H1 (cell line): ENCODE measurements around the gene HACL1. TPM values are rescaled to one million over a fixed set of nuclear protein-coding genes. Genes with fewer than 3 reads are reported as not detected.

Experiments
- CTCF ChIA-PET: fragments of 300-600 bp; sonication (Branson Sonifier 250); formaldehyde crosslinking; loops from one replicate; lab custom pipeline; 2021; ENCODE audit not compliant: partially characterized antibody; lab: Charles Lee
- POLR2A ChIA-PET: fragments of 300-600 bp; sonication (Branson Sonifier 250); formaldehyde crosslinking; loops from one replicate; lab custom pipeline; 2021; ENCODE audit warnings: inconsistent platforms; ENCODE audit not compliant: partially characterized antibody; lab: Charles Lee
- DNase-seq, 2 experiments: peaks; one replicate each; pipeline versions ENCODE4 v3.0.0 to v3.0.0-alpha.2; 2010 to 2022; ENCODE audit warnings: low spot score in 2 of 2, low read depth in 1 of 2, mixed read lengths in 1 of 2
- FAIRE-seq: peaks from 2 replicates; lab custom pipeline; 2011; peaks lifted over from hg19 to GRCh38; lab: Jason Lieb, UNC
- H2AFZ ChIP-seq: 2 replicates; pipeline ENCODE4 v1.8.1; 2012; ENCODE audit warnings: low read length, inconsistent platforms
- H2AK5ac ChIP-seq: 2 replicates; pipeline ENCODE4 v1.6.1; 2013; ENCODE audit warnings: low read depth, low read length
- H2BK120ac ChIP-seq: replicated peaks from 2 replicates; pipeline ENCODE3; 2013; ENCODE audit warnings: low read depth, low read length, inconsistent platforms
- H2BK12ac ChIP-seq: 2 replicates; pipeline ENCODE4 v1.6.1; 2013; ENCODE audit warnings: low read depth, low read length
- H2BK15ac ChIP-seq: 2 replicates; pipeline ENCODE4 v1.6.1; 2013; ENCODE audit warnings: low read length
- H2BK20ac ChIP-seq: 2 replicates; pipeline ENCODE4 v1.6.1; 2013; ENCODE audit warnings: low read length
- H2BK5ac ChIP-seq: 2 replicates; pipeline ENCODE4 v1.6.1; 2013; ENCODE audit warnings: low read depth, low read length
- H3K14ac ChIP-seq: 2 replicates; pipeline ENCODE4 v1.6.1; 2013; ENCODE audit warnings: inconsistent platforms; ENCODE audit not compliant: insufficient read length
- H3K18ac ChIP-seq: 2 replicates; pipeline ENCODE4 v1.6.1; 2013; ENCODE audit warnings: low read length; ENCODE audit errors: extremely low read depth
- H3K23ac ChIP-seq: 2 replicates; pipeline ENCODE4 v1.6.1; 2013; ENCODE audit warnings: inconsistent platforms; ENCODE audit not compliant: insufficient read length
- H3K23me2 ChIP-seq: 2 replicates; pipeline ENCODE4 v1.6.1; 2013; ENCODE audit warnings: low read depth, low read length
- H3K27ac ChIP-seq: 2 replicates; pipeline ENCODE4 v1.6.1; 2011; ENCODE audit warnings: low read depth, low read length, inconsistent platforms
- H3K27me3 ChIP-seq, 4 experiments: replicated peaks in 1 of 4; 1 replicate in 1 of 4; 2 replicates in 3 of 4; pipeline versions ENCODE4 v1.6.1 to v1.8.1; 2011 to 2013; ENCODE audit warnings: low read length in 3 of 4, mild to moderate bottlenecking in 3 of 4, inconsistent platforms in 2 of 4, mixed read lengths in 2 of 4, moderate library complexity in 1 of 4; ENCODE audit not compliant: control insufficient read depth in 3 of 4, insufficient read depth in 3 of 4; ENCODE audit errors: extremely low read depth in 1 of 4
- H3K36me3 ChIP-seq, 4 experiments: 2 replicates each; pipeline versions ENCODE4 v1.6.1 to v1.8.1; 2011 to 2013; ENCODE audit warnings: mild to moderate bottlenecking in 4 of 4, low read length in 3 of 4, moderate library complexity in 2 of 4, control low read depth in 1 of 4, inconsistent platforms in 1 of 4; ENCODE audit not compliant: insufficient read depth in 4 of 4, control insufficient read depth in 2 of 4
- H3K4ac ChIP-seq: replicated peaks from 2 replicates; pipeline ENCODE3; 2013; ENCODE audit warnings: low read length, low read depth, mixed read lengths, inconsistent platforms; ENCODE audit not compliant: insufficient read length
- H3K4me1 ChIP-seq, 4 experiments: replicated peaks in 1 of 4; 1 replicate in 1 of 4; 2 replicates in 3 of 4; pipeline versions ENCODE4 v1.6.1 to v1.8.1; 2011 to 2013; ENCODE audit warnings: low read length in 3 of 4, inconsistent platforms in 2 of 4, mixed read lengths in 1 of 4; ENCODE audit not compliant: insufficient read depth in 4 of 4, control insufficient read depth in 3 of 4
- H3K4me2 ChIP-seq, 2 experiments: 2 replicates each; pipeline versions ENCODE4 v1.6.1 to v1.8.1; 2011 to 2013; ENCODE audit warnings: low read depth in 2 of 2, low read length in 2 of 2, control low read depth in 1 of 2, inconsistent platforms in 1 of 2, mild to moderate bottlenecking in 1 of 2; ENCODE audit not compliant: insufficient read depth in 1 of 2
- H3K4me3 ChIP-seq, 4 experiments: fragments of 200-600, 300-600 bp in 1 of 4; sonication (generic), shearing (Covaris generic), sonication (Bioruptor Twin) in 1 of 4; 2 replicates each; pipeline versions ENCODE4 v1.5.1 to v1.8.1; 2011 to 2016; ENCODE audit warnings: low read length in 4 of 4, low read depth in 3 of 4, control low read depth in 2 of 4, inconsistent platforms in 2 of 4, mild to moderate bottlenecking in 2 of 4, mixed read lengths in 1 of 4, moderate library complexity in 1 of 4; ENCODE audit not compliant: insufficient read depth in 2 of 4; ENCODE audit errors: extremely low read depth in 1 of 4
- H3K56ac ChIP-seq: replicated peaks from 2 replicates; pipeline ENCODE3; 2013; ENCODE audit warnings: low read depth, mild to moderate bottlenecking, mixed read lengths, low read length, inconsistent platforms; ENCODE audit not compliant: insufficient read length
- H3K79me1 ChIP-seq: 2 replicates; pipeline ENCODE4 v1.6.1; 2013; ENCODE audit warnings: low read depth, low read length, control low read depth
- H3K79me2 ChIP-seq, 2 experiments: 2 replicates each; pipeline versions ENCODE4 v1.6.1 to v1.8.1; 2012 to 2013; ENCODE audit warnings: low read length in 2 of 2, mild to moderate bottlenecking in 2 of 2, inconsistent platforms in 1 of 2; ENCODE audit not compliant: insufficient read depth in 2 of 2, control insufficient read depth in 1 of 2
- H3K9ac ChIP-seq, 4 experiments: replicated peaks in 1 of 4; 1 replicate in 1 of 4; 2 replicates in 3 of 4; pipeline versions ENCODE4 v1.6.1 to v1.8.1; 2011 to 2013; ENCODE audit warnings: low read depth in 3 of 4, low read length in 3 of 4, control low read depth in 2 of 4, mild to moderate bottlenecking in 2 of 4, moderate library complexity in 2 of 4, inconsistent platforms in 1 of 4; ENCODE audit errors: extremely low read depth in 1 of 4
- H3K9me3 ChIP-seq, 2 experiments: 2 replicates each; pipeline versions ENCODE4 v1.6.1 to v1.8.1; 2012 to 2013; ENCODE audit warnings: mild to moderate bottlenecking in 2 of 2, moderate library complexity in 2 of 2, control low read depth in 1 of 2, inconsistent platforms in 1 of 2, low read depth in 1 of 2, low read length in 1 of 2, mixed read lengths in 1 of 2; ENCODE audit not compliant: insufficient read depth in 2 of 2
- H4K20me1 ChIP-seq, 2 experiments: replicated peaks in 1 of 2; 2 replicates each; pipeline versions ENCODE3 to v1.8.1; 2011 to 2013; ENCODE audit warnings: inconsistent platforms in 2 of 2, low read length in 2 of 2, mild to moderate bottlenecking in 1 of 2; ENCODE audit not compliant: insufficient read depth in 2 of 2, control insufficient read depth in 1 of 2
- H4K5ac ChIP-seq: 2 replicates; pipeline ENCODE4 v1.6.1; 2013; ENCODE audit warnings: low read length, low read depth, mixed read lengths, inconsistent platforms; ENCODE audit not compliant: insufficient read length
- H4K8ac ChIP-seq: 2 replicates; pipeline ENCODE4 v1.8.0; 2013; ENCODE audit warnings: mild to moderate bottlenecking, moderate library complexity, low read length, inconsistent platforms; ENCODE audit not compliant: insufficient read depth; ENCODE audit errors: extremely low read depth
- H4K91ac ChIP-seq: replicated peaks from 2 replicates; pipeline ENCODE3; 2013; ENCODE audit warnings: low read length, mixed read lengths, inconsistent platforms; ENCODE audit not compliant: insufficient read length
- BACH1 ChIP-seq: IDR thresholded peaks from 2 replicates; pipeline ENCODE4 v1.6.1; 2012; ENCODE audit warnings: low read length, improper control_type of control experiment
- CBX8 ChIP-seq: fragments of 300-800, 300-1000 bp; sonication (generic); IDR thresholded peaks from 2 replicates; pipeline ENCODE4 v1.7.1; 2016; ENCODE audit warnings: low read depth, low read length, borderline replicate concordance
- CHD1 ChIP-seq: IDR thresholded peaks from 2 replicates; pipeline ENCODE4 v1.6.1; 2012; ENCODE audit warnings: low read depth, low read length, improper control_type of control experiment
- CHD2 ChIP-seq: IDR thresholded peaks from 2 replicates; pipeline ENCODE4 v1.6.1; 2012; ENCODE audit warnings: low read length, improper control_type of control experiment
- CTBP2 ChIP-seq: IDR thresholded peaks from 2 replicates; pipeline ENCODE4 v1.7.0; 2011; ENCODE audit warnings: borderline replicate concordance, mild to moderate bottlenecking, moderate library complexity, mixed read lengths, low read length; ENCODE audit not compliant: insufficient read depth, insufficient read length
- FOSL1 ChIP-seq: IDR thresholded peaks from 2 replicates; pipeline ENCODE4 v1.6.1; 2011; ENCODE audit warnings: mild to moderate bottlenecking, low read depth, low read length, moderate library complexity; ENCODE audit not compliant: insufficient read depth
- HDAC6 ChIP-seq: IDR thresholded peaks from one replicate; pipeline ENCODE4 v1.7.1; 2012; ENCODE audit warnings: low read depth, mild to moderate bottlenecking, inconsistent platforms, low read length, moderate library complexity
- MAFK ChIP-seq: IDR thresholded peaks from 2 replicates; pipeline ENCODE4 v1.6.1; 2012; ENCODE audit warnings: low read depth, mild to moderate bottlenecking, improper control_type of control experiment, low read length
- PHF8 ChIP-seq: fragments of 200-600 bp; sonication (generic); conservative IDR thresholded peaks from 2 replicates; pipeline ENCODE4 v1.7.1; 2012; ENCODE audit warnings: low read depth, mild to moderate bottlenecking, inconsistent platforms, low read length, moderate library complexity
- POLR2A ChIP-seq, 2 experiments: IDR thresholded peaks; 1 replicate in 1 of 2; 2 replicates in 1 of 2; pipeline ENCODE4 v1.6.1; 2011; ENCODE audit warnings: low read depth in 2 of 2, low read length in 2 of 2, mild to moderate bottlenecking in 2 of 2; ENCODE audit errors: control extremely low read depth in 1 of 2
- RAD21 ChIP-seq, 2 experiments: IDR thresholded peaks in 1 of 2; conservative IDR thresholded peaks in 1 of 2; 2 replicates each; pipeline ENCODE4 v1.6.1; 2011; ENCODE audit warnings: low read depth in 2 of 2, low read length in 2 of 2, improper control_type of control experiment in 1 of 2, inconsistent platforms in 1 of 2, mild to moderate bottlenecking in 1 of 2, moderate library complexity in 1 of 2
- SIX5 ChIP-seq: IDR thresholded peaks from 2 replicates; pipeline ENCODE4 v1.6.1; 2011; ENCODE audit warnings: mild to moderate bottlenecking, low read depth, low read length
- TCF12 ChIP-seq: IDR thresholded peaks from 2 replicates; pipeline ENCODE4 v1.6.1; 2011; ENCODE audit warnings: low read depth, mild to moderate bottlenecking, low read length
- WGBS, 2 experiments: shearing (Covaris generic) in 1 of 2; methylation state at CpG; one replicate each; pipeline versions ENCODE4 v1.1.6 to v1.1.7; 2013 to 2015; ENCODE audit warnings: low lambda C conversion rate in 2 of 2, mixed read lengths in 2 of 2, inconsistent platforms in 1 of 2, low coverage in 1 of 2, missing lambda C conversion rate in 1 of 2; ENCODE audit not compliant: insufficient replicate concordance in 2 of 2, insufficient coverage in 1 of 2, insufficient read length in 1 of 2; ENCODE audit errors: extremely low coverage in 1 of 2, missing lambda C conversion rate in 1 of 2; 5-methylcytosine and 5-hydroxymethylcytosine counted together
- polyA plus RNA-seq, 7 experiments: library from polyadenylated mRNA; depleted of rRNA in 3 of 7; stranded (reverse) in 5 of 7; unstranded in 2 of 7; fragments of >200 nt in 5 of 7; fragments of 200-250 nt in 2 of 7; gene quantifications; 1 replicate in 5 of 7; 2 replicates in 1 of 7; 4 replicates in 1 of 7; pipeline versions ENCODE4 v1.2.1 to v1.2.3, GENCODE V29; 2011 to 2013; ENCODE audit warnings: missing spikeins in 2 of 7, mixed read lengths in 2 of 7
- total RNA-seq: library from RNA; stranded (reverse); fragmentation: NEBNext Ultra II Directional; extraction: Animal tissue kit (Norgen Biotek cat#: 25700); gene quantifications from 2 replicates; pipeline ENCODE4 v1.2.1, GENCODE V29; 2021

The HACL1 gene
- total and polyA plus RNA-seq, 2 of the 8 experiments (the other 6 are each of a cell fraction or from before 2014, with no cell fraction given): 38.2 to 46.0 TPM

DNA sequence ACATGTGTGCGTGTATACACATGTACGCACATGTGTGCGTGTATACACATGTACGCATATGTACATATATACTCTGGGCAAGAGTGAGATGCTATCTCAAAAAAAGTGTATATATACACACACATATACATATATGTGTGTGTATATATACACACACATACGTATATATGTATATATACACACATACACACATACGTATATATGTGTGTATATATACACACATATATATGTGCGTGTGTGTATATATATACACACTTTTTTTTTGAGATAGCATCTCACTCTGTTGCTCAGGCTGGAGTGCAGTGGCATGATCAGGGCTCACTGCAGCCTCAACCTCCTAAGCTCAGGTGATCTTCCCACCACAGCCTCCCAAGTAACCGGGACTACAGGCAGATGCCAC lies 8.4 kb downstream of the HACL1 start:
- Histone ChIP-seq H2BK12ac (no peak overlapping the region), H3K9ac (no peak overlapping the region)

More for the DNA sequence above, 8.4 kb downstream of the HACL1 start:
- Histone ChIP-seq H2BK120ac (no peak overlapping the region), H3K4me2 (no peak overlapping the region), H3K9me3 (peaks cover 0 to 3% of the 10 kb centered on the region in 2 experiments; a peak in 1 of 4 replicates), H3K79me2 (no peaks in the 10 kb centered on the region), H3K14ac (no peak overlapping the region), H2AK5ac (no peak overlapping the region), H3K4me3 (no peak overlapping the region), H3K79me1 (no peaks in the 10 kb centered on the region), H4K5ac (no peak overlapping the region), H4K20me1 (no peaks in the 10 kb centered on the region), H3K18ac (no peak overlapping the region), H4K91ac (no peak overlapping the region), H2BK20ac (no peak overlapping the region), H3K27me3 (no peaks in the 10 kb centered on the region), H4K8ac (no peak overlapping the region), H3K27ac (no peak overlapping the region), H3K56ac (no peak overlapping the region), H3K23ac (no peak overlapping the region), H3K4ac (no peak overlapping the region), H2BK15ac (no peak overlapping the region), H3K36me3 (peaks cover 0 to 43% (median 10%) of the 10 kb centered on the region in 4 experiments; a peak in 6 of 8 replicates), H2BK5ac (no peak overlapping the region), H3K4me1 (no peaks in the 10 kb centered on the region), H3K23me2 (no peaks in the 10 kb centered on the region), H2AFZ (no peak overlapping the region)
- DNase-seq (no peak), FAIRE-seq (no peak)
- ChIA-PET POLR2A (no interaction called here), CTCF (no interaction called here)
- 76% methylated on average over 8 of the region's 8 CpGs; no CpG with 5 or more reads in 1 of the 2 experiments for WGBS, 2 experiments
- no peak for TF ChIP-seq PHF8
- no peak for TF ChIP-seq CBX8
- TF ChIP-seq RAD21 (IDR thresholded peaks at IDR 0.05 in 1 of 2, conservative IDR thresholded peaks at IDR 0.05 in 1 of 2; ENCODE audit: low read depth in 2 of 2, low read length in 2 of 2): no peak
- TF ChIP-seq BACH1: no peak
- TF ChIP-seq HDAC6: no peak
- no peak for TF ChIP-seq FOSL1
- no peak for TF ChIP-seq POLR2A (IDR thresholded peaks at IDR 0.05; ENCODE audit: control extremely low read depth in 1 of 2, low read depth in 2 of 2, low read length in 2 of 2)
- TF ChIP-seq SIX5: no peak
- no peak for TF ChIP-seq CHD2
- TF ChIP-seq TCF12: no peak
- TF ChIP-seq CHD1: no peak
- no peak for TF ChIP-seq MAFK
- TF ChIP-seq CTBP2: no peak
